Right ventricle myocardium inferior (tissue), 1 donor: ENCODE measurements around the gene GPS1. TPM values are rescaled to one million over a fixed set of nuclear protein-coding genes. Genes with fewer than 3 reads are reported as not detected.

ENCODE experiments used
- ATAC-seq: fragments of 200-7000 bp; cut with Tn5 transposase; one replicate; pipeline ENCODE4 v1.9.1; 2020; ENCODE audit warnings: mild to moderate bottlenecking, moderate library complexity
- DNase-seq: peaks from one replicate; pipeline ENCODE4 v3.0.0; 2021; ENCODE audit errors: missing footprints
- intact Hi-C: fragments of 100-400 bp; cut with DNase I; formaldehyde crosslinking; loops from one replicate; pipeline ENCODE4 v1.11.0; 2022
- long read RNA-seq: library from polyadenylated mRNA; unstranded; transcript quantifications from one replicate; pipeline ENCODE4 v2.0.0, GENCODE V29; 2021
- total RNA-seq: library from RNA; stranded (reverse); fragmentation: NEBNext Ultra II Directional; extraction: Animal tissue kit (Norgen Biotek cat#: 25700); gene quantifications from one replicate; pipeline ENCODE4 v1.2.1, GENCODE V29; 2021
- donor health status: DM: no; HTN: yes; CAD: no; lungs with severe emphysema.

GPS1 gene
- 80.9 TPM for total RNA-seq
- long read RNA-seq, transcript GPS1-201 (13 exons, 1,842 nt), result minor isoform, 15 of 109 reads
- long read RNA-seq, transcript GPS1-208 (13 exons, 1,874 nt), result major isoform, 53 of 109 reads
- long read RNA-seq, transcript GPS1-226 (13 exons, 1,839 nt), result minor isoform, 11 of 109 reads
- long read RNA-seq, partial matches to known transcripts, result 10 of 109 reads
- long read RNA-seq, other reads (novel, unspliced or antisense), result 14 of 109 reads

GRCh38 chr17:82051776-82052637 is at the start of gene GPS1, which contains the start of gene RFNG:
TSS of gene GPS1 (plus strand) at chr17:82051898. CDS start at chr17:82051932, 34 bp downstream.
TSS of gene RFNG (minus strand) at chr17:82051811. CDS start at chr17:82051766, 45 bp downstream.
- peak; percentile 65 for ATAC-seq
- peak; percentile 92 for DNase-seq

GRCh38 chr17:82003411-82004381 is 48.0 kb upstream of the GPS1 start:
- intact Hi-C loops, result no loop called here
- DNase-seq, result no peak
- ATAC-seq, result peak; percentile 33

More at GRCh38 chr17:82051776-82052637, at the start of gene GPS1, which contains the start of gene RFNG:
- intact Hi-C loops, result no loop called here

DNA sequence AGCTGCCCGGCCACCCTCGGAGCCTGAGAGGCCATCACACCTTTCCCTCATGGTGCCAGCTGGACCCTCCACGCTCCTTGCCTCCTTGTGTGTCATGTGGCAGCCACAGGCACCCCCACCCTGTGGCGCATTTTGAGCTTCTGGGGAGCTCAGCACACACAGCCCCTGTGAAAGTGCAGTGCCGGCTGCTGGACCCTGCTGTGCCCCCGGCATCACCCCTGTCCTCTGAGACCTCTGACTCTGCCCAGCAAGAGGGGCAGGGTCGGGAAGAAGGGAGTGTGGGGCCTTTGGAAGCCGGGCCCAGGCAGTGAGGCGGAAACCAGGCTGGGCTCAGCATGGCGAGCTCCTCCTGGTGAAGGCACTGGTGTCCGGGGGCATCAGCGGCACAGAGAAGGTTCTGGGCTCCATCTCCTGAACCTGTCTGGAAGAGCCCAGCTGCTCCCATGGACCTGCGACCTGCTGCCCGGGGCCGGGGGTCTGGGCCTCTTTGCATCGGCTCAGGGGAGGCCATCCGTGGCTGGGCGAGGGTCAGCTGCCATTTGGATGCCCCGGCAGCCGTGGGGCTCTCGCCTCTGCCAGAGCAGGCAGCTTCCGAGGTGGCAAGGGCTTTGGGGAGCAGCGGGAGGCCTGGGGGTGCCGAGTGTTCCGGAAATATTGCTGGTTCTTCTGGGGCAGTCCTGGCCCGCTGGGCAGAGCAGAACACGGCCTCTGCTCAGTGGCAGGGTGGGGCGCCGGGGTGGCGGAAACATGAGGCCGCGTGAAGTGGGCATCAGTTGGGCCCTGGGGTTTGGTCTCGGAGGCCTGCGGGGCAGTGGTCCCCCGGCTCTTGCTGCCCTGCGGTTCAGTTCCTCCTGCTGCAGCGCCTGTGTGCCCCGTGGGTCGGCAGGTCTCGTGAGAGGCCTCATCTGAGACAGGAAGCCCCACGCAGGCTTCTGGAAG is 46.9 kb upstream of the GPS1 start:
- intact Hi-C loops, result no loop called here
- ATAC-seq, result no peak
- DNase-seq, result no peak

DNA sequence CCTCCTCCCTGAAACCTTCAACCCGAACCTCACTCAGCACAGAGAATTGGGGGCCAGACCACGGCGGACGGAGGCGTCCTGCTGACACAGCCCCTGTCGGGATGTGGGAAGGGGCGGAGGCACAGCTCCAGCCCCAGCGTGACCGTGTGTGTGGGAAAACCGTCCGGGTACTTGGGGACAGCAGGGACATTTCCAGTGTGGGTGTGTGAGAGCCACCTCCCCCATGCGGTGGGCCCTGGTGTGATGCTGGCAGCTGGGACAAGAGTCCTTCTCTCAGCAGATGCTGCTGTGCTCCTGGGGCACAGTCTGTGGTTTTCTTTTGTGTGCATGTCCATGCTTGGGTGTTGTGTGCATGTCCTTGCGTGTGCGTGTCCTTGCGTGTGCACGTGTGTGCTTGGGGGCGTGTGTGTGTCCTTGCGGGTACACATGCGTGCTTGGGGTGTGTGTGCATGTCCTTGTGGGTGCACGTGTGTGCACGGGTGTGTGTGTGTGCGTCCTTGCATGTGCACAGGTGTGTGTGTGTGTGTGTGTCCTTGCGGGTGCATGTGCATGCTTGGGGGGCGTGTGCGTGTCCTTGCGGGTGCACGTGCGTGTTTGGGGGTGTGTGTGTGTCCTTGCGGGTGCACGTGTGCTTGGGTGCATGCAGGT is 45.9 kb upstream of the GPS1 start:
- intact Hi-C loops, result no loop called here
- DNase-seq (no peak), ATAC-seq (no peak)

- intact Hi-C loops, result no loop called here
- DNase-seq (no peak), ATAC-seq (no peak)
Observed at GRCh38 chr17:82006468-82007227, 45.0 kb upstream of the GPS1 start.

- DNase-seq, result no peak
- ATAC-seq, result no peak
Observed at GRCh38 chr17:82007228-82007494, 44.5 kb upstream of the GPS1 start.

GRCh38 chr17:82007495-82008257 is 44.0 kb upstream of the GPS1 start:
- ATAC-seq (no peak), DNase-seq (no peak)
- intact Hi-C loops, result no loop called here

More at GRCh38 chr17:82007228-82007494, 44.5 kb upstream of the GPS1 start:
- intact Hi-C loops, result no loop called here

DNA sequence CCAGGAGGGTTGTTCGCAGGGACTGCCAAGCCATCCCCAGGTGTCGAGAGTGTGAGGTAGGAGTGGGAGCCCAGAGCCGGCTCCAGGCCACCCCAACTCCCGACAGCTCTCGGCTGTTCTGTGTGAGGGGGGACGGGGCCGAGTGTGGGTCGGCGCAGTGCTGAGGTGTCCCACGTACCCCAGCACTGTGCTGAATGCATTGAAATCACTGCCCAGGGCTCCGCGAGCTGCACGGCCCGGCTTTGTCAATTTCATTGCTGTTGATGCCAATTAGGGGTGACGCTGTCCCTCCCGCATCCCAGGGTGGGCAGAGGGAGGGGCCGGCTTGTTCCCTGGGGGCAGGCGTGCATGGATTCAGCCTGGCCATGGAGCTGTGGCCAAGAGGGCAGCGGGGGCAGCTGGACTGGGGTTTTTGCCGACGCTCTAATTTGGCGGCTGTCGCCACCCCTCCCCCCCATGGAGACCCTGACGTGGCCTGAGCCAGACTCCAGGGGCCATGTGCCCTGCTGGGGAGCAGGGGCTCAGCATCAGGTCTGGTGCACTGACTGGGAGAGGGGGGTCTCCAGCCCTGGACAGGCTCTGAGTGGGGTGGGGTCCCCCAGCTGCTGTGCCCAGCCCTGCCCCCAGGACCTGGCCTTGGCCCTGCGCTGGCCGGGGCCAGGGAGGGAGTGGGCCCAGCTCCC is 43.3 kb upstream of the GPS1 start:
- DNase-seq (no peak), ATAC-seq (no peak)
- intact Hi-C loops, result no loop called here

GRCh38 chr17:82008941-82009405 is 42.7 kb upstream of the GPS1 start:
- intact Hi-C loops, result no loop called here
- ATAC-seq, result no peak

DNA sequence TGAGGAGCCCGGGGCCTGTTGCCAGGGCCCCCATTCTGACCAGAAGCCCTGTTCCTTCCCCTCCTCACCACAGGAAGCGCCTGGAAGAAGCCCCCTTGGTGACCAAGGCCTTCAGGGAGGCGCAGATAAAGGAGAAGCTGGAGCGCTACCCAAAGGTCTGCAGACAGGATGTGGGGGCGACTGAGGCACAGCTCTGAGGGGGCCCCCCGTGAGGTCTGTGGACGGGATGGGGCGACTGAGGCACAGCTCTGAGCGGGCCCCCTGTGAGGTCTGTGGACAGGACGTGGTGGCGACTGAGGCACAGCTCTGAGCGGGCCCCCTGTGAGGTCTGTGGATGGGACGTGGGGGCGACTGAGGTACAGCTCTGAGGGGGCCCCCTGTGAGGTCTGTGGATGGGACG is 42.3 kb upstream of the GPS1 start:
- DNase-seq (no peak), ATAC-seq (no peak)
- intact Hi-C loops, result no loop called here

More at GRCh38 chr17:82008941-82009405, 42.7 kb upstream of the GPS1 start:
- no peak for DNase-seq

DNA sequence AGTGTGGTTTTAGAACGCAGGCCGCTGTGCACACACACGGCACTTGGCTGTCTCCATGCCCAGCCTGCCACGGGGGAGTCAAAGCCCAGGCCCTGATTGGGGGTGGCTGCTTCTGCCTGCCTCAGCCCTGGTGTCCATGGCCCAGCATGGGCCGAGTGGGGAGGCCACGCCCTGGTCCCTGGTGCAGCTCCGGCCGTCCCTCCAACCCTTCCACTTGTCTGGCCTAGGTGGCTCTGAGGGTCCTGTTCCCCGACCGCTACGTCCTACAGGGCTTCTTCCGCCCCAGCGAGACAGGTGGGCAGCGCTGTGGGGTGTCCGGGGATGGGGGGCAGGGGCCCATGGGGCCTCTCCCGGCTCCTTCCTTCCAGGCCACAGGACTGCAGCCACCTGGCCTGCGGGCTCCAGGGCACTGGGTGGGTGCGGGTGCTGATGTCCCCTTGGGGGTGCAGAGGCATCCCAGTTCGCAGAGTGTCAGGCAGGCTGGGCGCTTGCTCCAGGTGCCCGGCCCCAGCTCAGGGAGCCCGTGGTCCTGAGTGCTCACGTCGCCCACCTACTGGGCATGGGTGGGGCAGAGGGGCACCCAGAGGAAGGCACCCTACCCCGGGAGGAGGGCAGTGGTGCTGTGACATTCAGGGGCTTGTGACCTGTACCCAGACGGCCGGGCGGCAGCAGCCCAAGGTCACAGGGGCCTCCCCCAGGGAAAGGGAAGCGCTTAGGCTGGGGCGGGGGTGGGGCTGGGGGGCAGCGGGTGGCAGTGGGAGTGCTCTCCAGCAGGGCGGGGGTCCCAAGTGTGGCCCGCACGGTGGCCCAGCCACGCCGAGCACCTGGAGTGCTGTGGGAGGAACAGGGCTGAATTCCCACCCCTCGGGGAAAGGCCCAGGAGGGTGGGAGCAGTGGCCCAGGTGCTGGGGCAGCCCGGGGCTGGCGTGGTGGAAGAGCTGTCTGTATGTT is 40.8 kb upstream of the GPS1 start:
- intact Hi-C loops, result loop anchor here (5.0 kb wide), 1 partner anchor 34 kb away; the partner anchor contains the start of gene ASPSCR1
- DNase-seq (no peak), ATAC-seq (no peak)

DNA sequence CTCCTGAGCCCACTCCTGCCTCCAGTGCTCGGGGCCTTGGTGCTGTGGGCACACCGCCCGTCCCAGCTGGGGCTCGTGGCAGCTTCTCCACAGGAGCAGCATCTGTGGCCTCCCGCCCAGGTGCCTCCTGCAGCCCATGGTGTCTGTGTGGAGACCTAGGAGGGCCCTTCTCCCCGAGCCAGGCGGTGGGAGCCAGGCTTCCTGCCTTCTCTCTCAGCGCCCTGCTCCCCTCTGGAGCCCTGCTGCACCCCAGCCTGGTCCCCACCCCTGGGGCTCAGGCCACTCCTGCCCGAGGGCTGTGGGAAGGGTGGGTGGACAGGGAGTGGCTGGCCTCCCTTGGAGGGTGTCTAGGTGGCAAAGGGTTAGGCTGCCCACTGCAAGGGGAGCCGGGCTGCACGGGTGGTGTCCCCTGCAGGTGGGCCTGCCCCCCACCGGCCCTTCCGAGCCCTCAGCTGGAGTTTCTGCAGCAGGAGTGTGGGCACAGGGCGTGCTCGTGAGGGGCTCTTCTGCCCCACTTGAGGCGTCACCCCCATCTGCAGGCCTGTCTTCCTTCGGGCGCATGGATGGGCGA is 40.0 kb upstream of the GPS1 start:
- DNase-seq (no peak), ATAC-seq (no peak)
- intact Hi-C loops, result loop anchor here (2.0 to 5.0 kb wide), 2 partner anchors 19 to 34 kb away; partner anchors contain the start of gene ASPSCR1

GRCh38 chr17:82012261-82012639 is 39.4 kb upstream of the GPS1 start:
- ATAC-seq (no peak), DNase-seq (no peak)
- intact Hi-C loops, result loop anchor here (2.0 to 5.0 kb wide), 2 partner anchors 19 to 35 kb away; partner anchors contain the start of gene ASPSCR1
